VCaP (cell line): Measurements from ENCODE around the gene THUMPD2.
"Not testable (repeated sequence)": the region's sequence is repeated elsewhere in the genome, so short reads cannot be mapped to it uniquely, and the experiment has no call there.

Source experiments
- H3K27ac ChIP-seq: fragments of 450-650 bp; 2 replicates; pipeline ENCODE4 v1.5.1; 2017
- TF ChIP-seq, protein P1 (sequence below): fragments of 450-650 bp; conservative IDR thresholded peaks from 2 replicates; pipeline ENCODE4 v1.5.1; 2017; ENCODE audit warnings: mild to moderate bottlenecking, moderate library complexity

THUMPD2 gene

DNA sequence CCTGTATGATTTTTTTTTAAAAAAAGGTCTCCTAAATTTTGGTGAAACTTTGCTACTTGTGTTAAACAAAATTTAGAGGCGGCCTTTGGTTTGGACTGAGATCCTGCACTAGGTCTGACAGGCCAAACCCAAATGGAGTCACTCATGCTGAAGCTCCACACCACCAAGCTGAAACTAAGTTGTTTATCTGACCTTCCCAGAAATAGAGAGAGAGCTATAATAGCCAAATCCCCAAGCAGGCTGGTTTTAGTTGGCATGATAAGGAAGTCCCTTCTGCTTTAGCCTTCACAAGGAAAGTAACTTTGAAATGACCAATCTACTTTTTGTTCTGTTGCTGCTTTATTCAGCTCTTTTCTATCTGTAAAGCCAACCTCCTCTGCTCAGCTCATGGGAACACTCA is 17.1 kb upstream of the THUMPD2 start:
- no peak overlapping the region for H3K27ac ChIP-seq
- TF ChIP-seq, protein P1, sequence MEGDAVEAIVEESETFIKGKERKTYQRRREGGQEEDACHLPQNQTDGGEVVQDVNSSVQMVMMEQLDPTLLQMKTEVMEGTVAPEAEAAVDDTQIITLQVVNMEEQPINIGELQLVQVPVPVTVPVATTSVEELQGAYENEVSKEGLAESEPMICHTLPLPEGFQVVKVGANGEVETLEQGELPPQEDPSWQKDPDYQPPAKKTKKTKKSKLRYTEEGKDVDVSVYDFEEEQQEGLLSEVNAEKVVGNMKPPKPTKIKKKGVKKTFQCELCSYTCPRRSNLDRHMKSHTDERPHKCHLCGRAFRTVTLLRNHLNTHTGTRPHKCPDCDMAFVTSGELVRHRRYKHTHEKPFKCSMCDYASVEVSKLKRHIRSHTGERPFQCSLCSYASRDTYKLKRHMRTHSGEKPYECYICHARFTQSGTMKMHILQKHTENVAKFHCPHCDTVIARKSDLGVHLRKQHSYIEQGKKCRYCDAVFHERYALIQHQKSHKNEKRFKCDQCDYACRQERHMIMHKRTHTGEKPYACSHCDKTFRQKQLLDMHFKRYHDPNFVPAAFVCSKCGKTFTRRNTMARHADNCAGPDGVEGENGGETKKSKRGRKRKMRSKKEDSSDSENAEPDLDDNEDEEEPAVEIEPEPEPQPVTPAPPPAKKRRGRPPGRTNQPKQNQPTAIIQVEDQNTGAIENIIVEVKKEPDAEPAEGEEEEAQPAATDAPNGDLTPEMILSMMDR, result no peak

DNA sequence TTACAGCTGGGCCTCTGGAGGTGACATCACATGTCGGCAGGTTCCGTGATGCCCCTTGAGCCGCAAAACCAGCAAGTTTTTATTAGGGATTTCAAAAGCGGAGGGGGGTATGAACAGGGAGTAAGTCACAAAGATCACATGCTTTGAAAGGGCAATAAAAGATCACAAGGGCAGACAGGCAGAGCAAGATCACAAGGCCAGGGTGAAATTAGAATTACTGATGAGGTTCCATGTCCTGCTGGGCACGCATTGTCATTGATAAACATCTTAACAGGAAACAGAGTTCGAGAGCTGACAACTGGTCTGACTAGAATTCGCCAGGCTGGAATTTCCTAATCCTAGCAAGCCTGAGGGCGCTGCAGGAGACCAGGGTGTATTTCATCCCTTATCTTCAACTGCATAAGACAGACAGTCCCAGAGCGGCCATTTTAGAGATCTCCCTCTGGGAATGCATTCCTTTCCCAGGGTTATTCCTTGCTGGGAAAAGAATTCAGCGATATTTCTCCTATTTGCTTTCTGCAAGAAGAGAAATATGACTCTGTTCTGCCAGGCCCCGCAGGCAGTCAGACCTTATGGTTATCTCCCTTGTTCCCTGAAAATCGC is 11.3 kb upstream of the THUMPD2 start:
- H3K27ac ChIP-seq, result not testable (repeated sequence)

GRCh38 chr2:39787950-39788349 is 8.9 kb upstream of the THUMPD2 start:
- TF ChIP-seq, protein P1, result no peak
- no peak overlapping the region for H3K27ac ChIP-seq

DNA sequence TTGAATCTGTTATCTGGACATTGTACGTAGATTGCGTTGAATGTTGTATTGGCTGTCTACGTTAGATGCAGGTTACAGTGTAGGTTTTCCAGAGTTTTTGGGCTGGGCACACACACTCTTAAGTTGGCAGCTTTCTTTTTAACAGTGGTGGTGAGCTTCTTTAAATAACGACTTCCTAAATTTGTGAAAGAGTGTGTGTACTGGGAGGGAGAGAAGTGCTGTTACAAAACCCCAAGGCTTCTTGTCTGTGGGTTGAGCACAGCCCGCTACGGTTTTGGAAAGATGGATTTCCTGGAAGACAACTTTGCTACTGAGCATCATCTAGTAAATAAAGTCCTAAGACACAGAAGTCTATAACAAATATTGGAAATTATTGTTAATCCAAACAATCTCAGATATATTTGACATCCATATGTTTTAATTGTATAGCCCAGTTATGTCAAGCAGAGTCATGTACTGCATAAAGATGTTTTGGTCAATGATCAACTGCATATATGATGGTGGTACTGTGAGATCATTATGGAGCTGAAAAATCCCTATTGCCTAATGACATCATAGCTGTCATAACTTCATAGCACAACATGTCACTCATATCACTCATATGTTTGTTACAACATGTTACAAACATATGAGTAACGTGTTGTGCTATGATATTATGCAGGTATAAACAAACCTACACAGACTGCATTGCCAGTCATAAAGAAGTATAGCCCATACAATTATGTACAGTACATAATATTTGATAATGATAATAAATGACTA is 7.9 kb upstream of the THUMPD2 start:
- TF ChIP-seq, protein P1, result no peak

DNA sequence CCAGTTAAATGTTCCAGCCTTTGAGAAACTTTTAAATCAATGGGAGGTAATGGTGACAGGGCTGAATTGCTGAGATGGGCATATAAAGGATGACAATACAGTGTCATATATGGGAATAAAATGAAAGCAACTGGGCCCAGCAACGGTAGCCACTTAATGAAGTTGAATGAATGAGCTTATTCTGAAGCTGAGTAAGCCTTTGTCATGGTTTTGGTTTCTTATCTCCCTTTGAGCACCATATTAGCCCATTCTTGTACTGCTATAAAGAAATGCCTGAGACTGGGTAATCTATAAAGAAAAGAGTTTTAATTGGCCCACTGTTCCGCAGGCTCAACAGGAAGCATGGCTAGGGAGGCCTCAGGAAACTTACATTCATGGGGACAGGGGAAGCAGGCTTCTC is 3.5 kb upstream of the THUMPD2 start:
- no peak overlapping the region for H3K27ac ChIP-seq
- TF ChIP-seq, protein P1, result no peak

More for the DNA sequence above, 7.9 kb upstream of the THUMPD2 start:
- H3K27ac ChIP-seq, result no peak overlapping the region

GRCh38 chr2:39781697-39782096 is 2.6 kb upstream of the THUMPD2 start:
- TF ChIP-seq, protein P1, result no peak
- no peak overlapping the region for H3K27ac ChIP-seq

DNA sequence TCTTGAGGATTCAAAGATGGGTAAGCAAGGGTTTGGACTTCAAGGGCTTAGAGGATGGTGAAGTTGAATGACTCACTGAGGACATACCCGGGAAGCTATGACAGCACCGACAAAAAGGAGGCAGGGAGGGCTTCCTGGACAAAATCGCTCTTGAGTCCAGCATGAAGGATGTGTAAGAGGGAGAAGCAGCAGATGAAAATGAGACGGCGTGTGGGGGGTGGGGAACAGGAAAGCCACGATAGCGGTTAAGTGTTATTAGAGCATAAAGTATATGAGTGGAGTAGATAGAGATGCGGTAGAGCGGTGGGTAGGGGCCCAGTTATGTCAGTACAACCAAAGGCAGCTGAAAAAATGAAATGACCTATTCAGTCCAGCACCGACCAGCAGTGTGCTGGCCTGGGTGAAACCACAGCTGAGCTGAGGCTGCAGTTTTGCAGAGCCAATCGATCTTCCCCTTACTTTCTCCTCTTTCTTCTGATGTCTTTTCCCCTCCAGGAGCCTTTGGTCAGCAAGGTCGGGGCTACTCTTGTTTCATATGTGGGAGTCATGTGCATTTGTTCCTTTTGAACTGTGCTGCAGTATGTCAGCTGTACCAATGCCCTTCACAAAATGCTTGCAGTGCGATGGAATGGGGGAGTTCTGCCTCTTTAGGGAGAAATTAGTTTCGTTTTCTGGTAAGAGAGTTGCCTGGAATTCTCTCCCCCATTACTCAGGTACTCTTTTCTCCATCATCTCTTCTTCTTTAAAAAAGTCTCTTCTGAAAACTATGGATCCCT is 2.0 kb upstream of the THUMPD2 start:
- H3K27ac ChIP-seq, result no peak overlapping the region
- TF ChIP-seq, protein P1, result no peak
